GM23338 (cell line): ENCODE data around the gene CD9. TPM values are rescaled to one million over a fixed set of nuclear protein-coding genes. Genes with fewer than 3 reads are reported as not detected.

Experiments
- ATAC-seq: fragments of 200-7000 bp; cut with Tn5 transposase; 3 replicates; pipeline ENCODE4 v1.9.1; 2020
- DNase-seq: peaks from one replicate; pipeline ENCODE4 v3.0.0-alpha.2; 2015; ENCODE audit warnings: low spot score
- H2AFZ ChIP-seq: fragments of 200-600 bp; sonication (generic); 2 replicates; pipeline ENCODE4 v1.8.0; 2016; ENCODE audit warnings: antibody characterized with exemption, mild to moderate bottlenecking, moderate library complexity
- H3F3A ChIP-seq: fragments of 200-600 bp; sonication (generic); replicated peaks from 2 replicates; pipeline ENCODE4 v1.8.0; 2017; ENCODE audit warnings: antibody characterized with exemption, mixed run types, low read depth
- H3K27ac ChIP-seq: fragments of 200-600 bp; sonication (generic); 2 replicates; pipeline ENCODE4 v1.6.1; 2016; ENCODE audit warnings: low read depth
- H3K27me3 ChIP-seq: fragments of 200-600 bp; sonication (generic); 2 replicates; pipeline ENCODE4 v1.8.0; 2016; ENCODE audit warnings: mild to moderate bottlenecking, mixed run types, moderate library complexity; ENCODE audit not compliant: insufficient read depth
- H3K36me3 ChIP-seq: fragments of 200-600 bp; sonication (generic); 2 replicates; pipeline ENCODE4 v1.8.0; 2016; ENCODE audit warnings: mild to moderate bottlenecking; ENCODE audit not compliant: insufficient read depth
- H3K4me1 ChIP-seq: fragments of 200-600 bp; sonication (generic); 2 replicates; pipeline ENCODE4 v1.8.0; 2016; ENCODE audit warnings: mild to moderate bottlenecking, moderate library complexity; ENCODE audit not compliant: insufficient read depth
- H3K4me2 ChIP-seq: fragments of 200-600 bp; sonication (generic); 2 replicates; pipeline ENCODE4 v1.7.1; 2017; ENCODE audit warnings: mixed run types
- H3K4me3 ChIP-seq: fragments of 200-600 bp; sonication (generic); 2 replicates; pipeline ENCODE4 v1.6.1; 2016; ENCODE audit warnings: mixed run types
- H3K79me2 ChIP-seq: fragments of 200-600 bp; sonication (generic); replicated peaks from 2 replicates; pipeline ENCODE4 v1.8.0; 2017; ENCODE audit warnings: mild to moderate bottlenecking; ENCODE audit not compliant: insufficient read depth
- H3K9me2 ChIP-seq: fragments of 200-600 bp; sonication (generic); 2 replicates; pipeline ENCODE4 v1.8.0; 2017; ENCODE audit not compliant: insufficient read depth
- H4K20me1 ChIP-seq: fragments of 200-600 bp; sonication (generic); replicated peaks from 2 replicates; pipeline ENCODE4 v1.8.0; 2017; ENCODE audit warnings: mild to moderate bottlenecking; ENCODE audit not compliant: insufficient read depth
- H3K27ac Mint-ChIP-seq: 2 replicates; pipeline ENCODE4 v1.8.0; 2020; ENCODE audit warnings: inconsistent platforms, mild to moderate bottlenecking, moderate library complexity, mixed read lengths
- H3K27me3 Mint-ChIP-seq: 3 replicates; pipeline ENCODE4 v1.8.0; 2022; ENCODE audit warnings: low read depth, mild to moderate bottlenecking, moderate library complexity, mixed read lengths, inconsistent platforms; ENCODE audit not compliant: insufficient read depth, poor library complexity
- H3K36me3 Mint-ChIP-seq: 3 replicates; pipeline ENCODE4 v1.8.0; 2021; ENCODE audit warnings: low read depth, mild to moderate bottlenecking, inconsistent platforms, moderate library complexity, mixed read lengths
- H3K4me1 Mint-ChIP-seq: 3 replicates; pipeline ENCODE4 v1.8.0; 2020; ENCODE audit warnings: mild to moderate bottlenecking, inconsistent platforms, mixed read lengths
- H3K4me3 Mint-ChIP-seq: 3 replicates; pipeline ENCODE4 v1.8.0; 2021; ENCODE audit warnings: moderate library complexity, mild to moderate bottlenecking, inconsistent platforms, mixed read lengths
- H3K9me3 Mint-ChIP-seq: 3 replicates; pipeline ENCODE4 v1.8.0; 2020; ENCODE audit warnings: moderate library complexity, mild to moderate bottlenecking, inconsistent platforms, mixed read lengths
- ETS1 ChIP-seq: IDR thresholded peaks from 2 replicates; pipeline ENCODE4 v1.6.1; 2016; ENCODE audit warnings: antibody characterized with exemption
- EZH2phosphoT487 ChIP-seq: fragments of 200-600 bp; sonication (generic); IDR thresholded peaks from one replicate; pipeline ENCODE4 v1.8.1; 2018; ENCODE audit warnings: antibody characterized with exemption; ENCODE audit not compliant: unreplicated experiment
- NANOG ChIP-seq: IDR thresholded peaks from 2 replicates; pipeline ENCODE4 v1.6.1; 2016; ENCODE audit warnings: antibody characterized with exemption, borderline replicate concordance
- POLR2AphosphoS5 ChIP-seq: IDR thresholded peaks from 2 replicates; pipeline ENCODE4 v1.6.1; 2016; ENCODE audit warnings: antibody characterized with exemption, low read depth
- REST ChIP-seq: IDR thresholded peaks from one replicate; pipeline ENCODE4 v1.6.1; 2018; ENCODE audit warnings: antibody characterized with exemption; ENCODE audit not compliant: unreplicated experiment
- ZNF114 ChIP-seq: fragments of 250-450 bp; sonication (Bioruptor Pico); IDR thresholded peaks from 2 replicates; pipeline ENCODE4 v1.5.0; 2020; ENCODE audit warnings: mild to moderate bottlenecking, moderate library complexity
- ZNF331 ChIP-seq: fragments of 250-450 bp; sonication (Bioruptor Pico); IDR thresholded peaks from 2 replicates; pipeline ENCODE4 v1.5.0; 2020; ENCODE audit warnings: low read depth, mild to moderate bottlenecking, moderate library complexity
- ZNF462 ChIP-seq: fragments of 250-450 bp; sonication (Bioruptor Pico); IDR thresholded peaks from 2 replicates; pipeline ENCODE4 v1.5.0; 2020; ENCODE audit warnings: mild to moderate bottlenecking, moderate library complexity
- polyA plus RNA-seq: library from polyadenylated mRNA; unstranded; fragments of >200 nt; fragmentation: Nextera tagmentation; extraction: Ambion mirVana; gene quantifications from 2 replicates; pipeline ENCODE4 v1.2.1, GENCODE V29; 2016
- total RNA-seq: library from RNA; depleted of rRNA; stranded (reverse); fragments of >200 nt; shearing (Covaris generic); gene quantifications from 2 replicates; pipeline ENCODE4 v1.2.3, GENCODE V29; 2014

CD9 gene
- total and polyA plus RNA-seq, 2 experiments from 2014 or later: 222 to 251 TPM

- Mint-ChIP-seq H3K27ac (no peak overlapping the region), H3K4me1 (peaks cover 74% of the 10 kb centered on the region), H3K4me3 (peak overlapping the region; percentile 83), H3K9me3 (no peaks in the 10 kb centered on the region; the same call in 2 of the 3 replicates), H3K27me3 (peaks cover 24% of the 10 kb centered on the region), H3K36me3 (peaks cover 28% of the 10 kb centered on the region)
- Histone ChIP-seq H3K4me1 (peaks cover 70% of the 10 kb centered on the region), H4K20me1 (peaks cover 3% of the 10 kb centered on the region; the same call in 1 of the 2 replicates), H3K36me3 (peaks cover 3% of the 10 kb centered on the region; the same call in 1 of the 2 replicates), H3K27me3 (peaks cover 10% of the 10 kb centered on the region), H3K4me2 (peak overlapping the region; percentile 97), H2AFZ (no peak overlapping the region), H3K9me2 (no peaks in the 10 kb centered on the region), H3K27ac (no peak overlapping the region), H3K4me3 (peak overlapping the region; percentile 95), H3F3A (peaks cover 24% of the 10 kb centered on the region), H3K79me2 (peaks cover 46% of the 10 kb centered on the region)
- TF ChIP-seq ZNF462 (CRISPR knock-in tag): no peak
- 0 out of 2 replicates have a peak, but pooled peaks have one; percentile 38 for TF ChIP-seq ETS1
- ATAC-seq (peak; percentile 8), DNase-seq (peak; percentile 57)
Observed at GRCh38 chr12:6201213-6201608, 1.0 kb downstream of the CD9 start.

GRCh38 chr12:6201826-6202225 is 1.6 kb downstream of the CD9 start:
- peaks cover 10% of the 10 kb centered on the region for H3K27me3 ChIP-seq
- H3F3A ChIP-seq: peaks cover 24% of the 10 kb centered on the region
- peaks cover 52% of the 10 kb centered on the region for H3K79me2 ChIP-seq
- no peak overlapping the region for H2AFZ ChIP-seq
- Mint-ChIP-seq H3K27ac (no peak overlapping the region; the same call in 1 of the 2 replicates), H3K36me3 (peaks cover 31% of the 10 kb centered on the region), H3K4me3 (peak overlapping the region; percentile 83), H3K27me3 (peaks cover 24% of the 10 kb centered on the region), H3K4me1 (peaks cover 78% of the 10 kb centered on the region), H3K9me3 (no peaks in the 10 kb centered on the region; the same call in 2 of the 3 replicates)
- peak overlapping the region; percentile 95 for H3K4me3 ChIP-seq
- peak overlapping the region; percentile 97 for H3K4me2 ChIP-seq
- DNase-seq (no peak), ATAC-seq (no peak)
- no peak overlapping the region for H3K27ac ChIP-seq
- H3K9me2 ChIP-seq: no peaks in the 10 kb centered on the region
- no peak for TF ChIP-seq ZNF114 (CRISPR knock-in tag)
- no peak for TF ChIP-seq POLR2AphosphoS5
- TF ChIP-seq NANOG: no peak
- no peak for TF ChIP-seq ZNF331 (CRISPR knock-in tag)
- TF ChIP-seq EZH2phosphoT487: no peak
- no peak for TF ChIP-seq REST
- TF ChIP-seq ETS1: no peak
- H3K36me3 ChIP-seq: peaks cover 4% of the 10 kb centered on the region; the same call in 1 of the 2 replicates
- peaks cover 3% of the 10 kb centered on the region; the same call in 1 of the 2 replicates for H4K20me1 ChIP-seq
- peaks cover 73% of the 10 kb centered on the region for H3K4me1 ChIP-seq
